Measurements from ENCODE around the gene MPRIP. TPM values are rescaled to one million over a fixed set of nuclear protein-coding genes. Genes with fewer than 3 reads are reported as not detected.

The MPRIP gene
- total RNA-seq, 1 experiment from 2014 or later, result 199 TPM

DNA sequence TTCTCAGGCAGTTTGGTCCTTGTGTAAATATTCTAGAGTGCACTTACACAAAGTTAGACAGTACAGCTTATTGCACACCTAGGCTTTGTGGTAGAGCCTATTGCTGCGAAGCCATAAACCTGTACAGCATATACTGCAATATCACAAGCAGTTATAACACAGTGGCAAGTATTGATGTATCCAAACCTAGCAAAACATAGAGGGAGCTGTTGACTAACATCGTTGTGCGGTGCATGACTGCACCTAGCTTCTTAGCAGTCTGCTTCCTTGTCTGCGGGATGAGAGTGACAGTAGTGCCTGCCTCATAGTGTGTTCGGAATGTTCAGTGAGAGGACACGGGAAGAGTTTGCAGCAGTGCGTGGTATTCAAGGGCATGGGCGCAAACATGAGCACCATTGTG lies 78.9 kb downstream of the MPRIP start:
- H3K36me3 ChIP-seq, result peaks cover 54% of the 10 kb centered on the region
- H3K9me3 ChIP-seq (replicated peaks), result no peaks in the 10 kb centered on the region
- peaks cover 11% of the 10 kb centered on the region for H3K4me1 ChIP-seq (replicated peaks)
- H3K27ac ChIP-seq, result no peak overlapping the region
- H3K4me3 ChIP-seq, result no peak overlapping the region
- no peaks in the 10 kb centered on the region for H3K27me3 ChIP-seq (replicated peaks)
- no peak for DNase-seq (ENCODE audit: low read depth in 1 of 2, low spot score in 2 of 2)

DNA sequence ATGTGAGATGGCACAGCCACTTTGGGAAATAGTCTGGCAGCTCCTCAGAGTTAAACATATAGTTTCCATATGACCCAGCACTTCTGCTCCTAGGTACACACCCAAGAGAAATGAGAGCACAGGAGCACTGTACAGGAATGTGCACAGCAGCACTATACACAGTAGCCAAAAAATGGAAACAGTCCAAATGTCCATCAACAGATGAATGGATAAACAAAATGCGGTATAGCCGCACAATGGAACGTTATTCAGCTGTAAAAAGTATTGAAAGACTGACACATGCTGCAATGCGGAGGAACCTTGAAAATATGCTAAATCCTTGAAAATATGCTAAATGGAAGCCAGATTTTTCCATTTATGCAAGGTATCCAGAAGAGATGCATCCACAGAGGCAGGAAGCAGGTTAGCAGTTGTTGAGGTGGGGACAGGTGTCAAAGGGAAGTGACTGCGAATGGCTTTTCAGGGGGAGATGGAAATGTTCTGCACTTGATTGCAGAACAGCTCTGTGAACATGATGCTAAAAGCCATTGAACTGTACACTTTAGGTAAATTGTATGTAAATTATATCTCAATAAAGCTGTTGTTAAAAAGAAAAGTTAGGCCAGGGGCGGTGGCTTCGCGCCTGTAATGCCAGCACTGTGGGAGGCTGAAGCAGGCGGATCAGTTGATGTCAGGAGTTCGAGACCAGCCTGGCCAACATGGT lies 80.7 kb downstream of the MPRIP start:
- no peak overlapping the region for H3K4me3 ChIP-seq
- peaks cover 60% of the 10 kb centered on the region for H3K36me3 ChIP-seq
- no peaks in the 10 kb centered on the region for H3K9me3 ChIP-seq (replicated peaks)
- H3K27me3 ChIP-seq (replicated peaks), result no peaks in the 10 kb centered on the region
- DNase-seq (ENCODE audit: low read depth in 1 of 2, low spot score in 2 of 2), result no peak
- peaks cover 11% of the 10 kb centered on the region for H3K4me1 ChIP-seq (replicated peaks)
- no peak overlapping the region for H3K27ac ChIP-seq

DNA sequence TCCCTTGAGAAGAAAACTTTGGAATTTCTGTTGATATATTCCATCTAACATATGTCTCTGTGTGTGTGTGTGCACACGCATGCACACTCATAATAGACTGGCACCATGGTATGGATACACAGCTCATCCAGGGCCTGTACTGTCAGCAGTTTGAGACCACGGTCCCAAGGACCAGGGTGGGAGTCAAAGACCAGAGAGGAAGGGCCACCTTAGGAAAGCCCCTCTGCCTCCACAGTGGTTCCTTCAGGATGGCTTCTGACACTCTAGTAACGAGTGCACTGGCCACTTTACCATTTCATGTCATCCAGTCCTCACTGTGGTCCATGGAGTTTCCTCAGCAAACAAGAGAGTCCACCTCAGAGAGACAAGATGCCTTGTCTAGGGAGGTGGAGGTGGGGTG lies 82.1 kb downstream of the MPRIP start:
- no peak overlapping the region for H3K4me3 ChIP-seq

GRCh38 chr17:17125136-17126084 lies 83.2 kb downstream of the MPRIP start:
- Histone ChIP-seq H3K4me1 (replicated peaks) (no peaks in the 10 kb centered on the region), H3K27ac (no peak overlapping the region)
- no peak for DNase-seq (ENCODE audit: low read depth in 1 of 2, low spot score in 2 of 2)

More for the DNA sequence above, 82.1 kb downstream of the MPRIP start:
- Histone ChIP-seq H3K27ac (no peak overlapping the region), H3K36me3 (peaks cover 63% of the 10 kb centered on the region), H3K4me1 (replicated peaks) (peaks cover 5% of the 10 kb centered on the region), H3K9me3 (replicated peaks) (no peaks in the 10 kb centered on the region), H3K27me3 (replicated peaks) (no peaks in the 10 kb centered on the region)
- DNase-seq (ENCODE audit: low read depth in 1 of 2, low spot score in 2 of 2), result no peak

DNA sequence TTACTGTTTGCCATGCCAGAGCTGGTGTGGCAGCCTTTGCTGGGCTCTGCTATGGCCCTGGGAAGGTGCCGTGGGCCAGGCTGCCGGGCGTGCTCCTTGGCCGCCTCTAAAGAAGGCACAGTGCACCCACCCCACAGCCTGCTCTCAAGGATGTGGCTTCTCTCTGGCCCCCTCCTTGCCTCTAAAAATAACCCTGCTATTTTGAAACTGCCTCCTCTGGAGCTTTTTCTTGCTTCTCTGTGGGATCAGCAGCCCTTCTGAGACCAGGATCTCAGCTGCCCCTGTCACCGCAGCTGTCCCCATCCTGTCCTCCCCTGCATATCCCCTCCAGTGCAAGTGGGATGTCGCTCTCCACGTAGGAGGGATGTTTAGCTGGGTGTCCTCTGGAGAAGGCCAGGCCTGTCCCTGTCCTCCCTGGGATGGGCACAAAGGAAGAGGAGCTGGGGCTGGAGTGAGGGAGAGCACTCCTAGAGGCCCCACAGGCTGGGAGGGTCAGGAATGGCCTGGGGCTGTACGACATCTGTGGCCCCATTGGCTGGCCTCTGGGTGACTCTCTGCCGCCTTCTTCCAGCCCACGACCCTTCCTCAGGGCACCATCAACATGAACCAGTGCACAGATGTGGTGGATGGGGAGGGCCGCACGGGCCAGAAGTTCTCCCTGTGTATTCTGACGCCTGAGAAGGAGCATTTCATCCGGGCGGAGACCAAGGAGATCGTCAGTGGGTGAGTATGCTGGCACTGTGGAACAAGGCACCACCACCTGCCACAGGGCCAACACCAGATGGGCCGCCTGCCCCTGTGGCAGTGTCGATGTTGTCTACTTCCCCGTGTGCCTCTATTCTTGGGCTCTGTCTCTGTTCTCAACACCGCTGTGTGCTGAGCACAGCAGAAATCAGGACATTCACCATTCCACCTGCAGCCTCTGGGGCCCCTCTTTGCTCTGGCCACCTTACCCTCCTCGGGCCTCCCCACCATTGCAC lies 84.2 kb downstream of the MPRIP start:
- Histone ChIP-seq H3K9me3 (replicated peaks) (no peaks in the 10 kb centered on the region), H3K4me1 (replicated peaks) (no peaks in the 10 kb centered on the region), H3K4me3 (no peak overlapping the region), H3K27ac (no peak overlapping the region), H3K36me3 (peaks cover 84% of the 10 kb centered on the region), H3K27me3 (replicated peaks) (no peaks in the 10 kb centered on the region)
- no peak for DNase-seq (ENCODE audit: low read depth in 1 of 2, low spot score in 2 of 2)

More at GRCh38 chr17:17125136-17126084, 83.2 kb downstream of the MPRIP start:
- H3K27me3 ChIP-seq (replicated peaks), result no peaks in the 10 kb centered on the region
- H3K4me3 ChIP-seq, result no peak overlapping the region
- no peaks in the 10 kb centered on the region for H3K9me3 ChIP-seq (replicated peaks)
- peaks cover 74% of the 10 kb centered on the region for H3K36me3 ChIP-seq

DNA sequence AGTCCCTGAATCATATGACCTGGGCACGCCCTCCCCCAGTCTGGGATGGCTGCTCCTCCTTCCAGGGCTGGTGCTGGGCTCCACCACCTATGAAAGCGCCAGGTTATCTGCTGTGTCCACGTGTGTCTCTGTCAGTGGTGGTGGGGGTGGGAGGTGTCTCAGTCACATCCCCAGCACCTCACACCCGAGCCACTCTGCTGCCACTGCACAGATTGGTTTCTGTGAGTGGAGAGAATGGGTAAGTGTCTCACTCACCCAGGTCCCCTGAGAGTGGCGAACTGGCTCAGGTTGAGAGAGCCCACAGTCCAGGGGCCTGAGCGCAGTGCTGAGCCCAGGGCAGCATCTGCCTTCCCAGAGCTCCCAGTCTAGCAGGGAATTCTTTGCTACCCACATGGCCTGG lies 84.9 kb downstream of the MPRIP start:
- H3K36me3 ChIP-seq, result peaks cover 90% of the 10 kb centered on the region
- no peaks in the 10 kb centered on the region for H3K9me3 ChIP-seq (replicated peaks)
- H3K27me3 ChIP-seq (replicated peaks), result no peaks in the 10 kb centered on the region
- H3K4me3 ChIP-seq, result no peak overlapping the region
- H3K4me1 ChIP-seq (replicated peaks), result no peaks in the 10 kb centered on the region
- no peak overlapping the region for H3K27ac ChIP-seq
- DNase-seq (ENCODE audit: low read depth in 1 of 2, low spot score in 2 of 2), result no peak

DNA sequence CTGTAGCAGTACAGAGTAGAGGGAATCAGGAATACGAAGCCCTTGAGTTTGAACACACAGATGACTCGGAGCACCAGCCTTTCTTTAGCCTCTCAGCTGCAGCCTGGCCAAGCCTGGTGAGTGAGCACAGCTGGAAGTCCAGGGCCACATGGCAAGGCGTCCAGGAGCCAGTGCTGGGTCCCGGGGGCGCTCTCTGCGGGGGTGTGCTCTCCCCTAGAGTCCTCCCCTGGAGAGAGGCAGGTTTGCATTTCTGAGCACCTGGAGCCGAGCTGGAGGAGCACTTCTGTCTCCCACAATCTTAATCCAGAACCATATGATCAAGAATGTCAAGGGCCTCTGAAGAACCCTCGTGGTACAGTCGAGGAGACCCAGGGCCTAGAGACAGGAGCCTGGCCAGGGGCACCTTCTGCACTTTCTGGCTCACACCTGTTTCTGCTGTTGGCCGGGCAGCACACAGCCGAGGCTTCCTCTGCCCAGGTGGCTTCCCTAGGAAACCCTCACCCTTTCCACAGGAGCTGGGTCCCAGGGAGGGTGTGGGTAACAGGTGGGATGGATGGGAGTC lies 85.6 kb downstream of the MPRIP start:
- no peaks in the 10 kb centered on the region for H3K4me1 ChIP-seq (replicated peaks)
- peaks cover 90% of the 10 kb centered on the region for H3K36me3 ChIP-seq
- H3K4me3 ChIP-seq, result no peak overlapping the region
- no peak overlapping the region for H3K27ac ChIP-seq
- no peak for DNase-seq (ENCODE audit: low read depth in 1 of 2, low spot score in 2 of 2)
- H3K9me3 ChIP-seq (replicated peaks), result no peaks in the 10 kb centered on the region
- H3K27me3 ChIP-seq (replicated peaks), result no peaks in the 10 kb centered on the region

DNA sequence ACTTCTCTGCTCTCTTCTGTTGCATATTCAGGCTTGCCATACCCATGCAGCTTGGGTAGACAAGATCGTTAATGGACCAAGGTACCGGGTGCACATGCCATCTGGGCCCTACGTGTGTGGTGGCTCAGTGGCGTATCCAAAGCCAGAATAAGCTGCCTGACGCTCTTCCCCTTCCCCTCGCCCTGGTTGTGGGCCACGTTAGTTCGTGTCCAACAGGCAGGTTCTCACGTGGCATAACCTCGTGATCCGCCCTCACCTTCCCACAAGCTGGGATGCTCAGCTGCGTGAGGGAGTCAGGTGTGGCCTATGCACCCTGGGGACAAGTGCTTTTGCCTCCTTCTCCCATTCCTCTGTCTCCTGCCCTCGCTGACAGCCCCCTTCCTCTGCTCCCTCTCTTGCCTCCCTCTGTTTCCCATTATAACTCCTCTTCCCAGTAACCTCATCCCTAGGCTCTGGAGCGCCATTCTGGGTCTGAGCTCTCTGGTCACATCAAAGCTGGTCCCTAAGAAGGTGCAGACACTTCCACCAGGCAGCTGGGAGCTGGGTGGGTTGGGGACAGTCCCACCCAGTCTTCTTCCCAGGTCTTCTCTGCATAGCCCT lies 86.3 kb downstream of the MPRIP start:
- Histone ChIP-seq H3K4me1 (replicated peaks) (no peaks in the 10 kb centered on the region), H3K27me3 (replicated peaks) (no peaks in the 10 kb centered on the region), H3K36me3 (peaks cover 95% of the 10 kb centered on the region), H3K27ac (no peak overlapping the region), H3K9me3 (replicated peaks) (no peaks in the 10 kb centered on the region), H3K4me3 (no peak overlapping the region)
- DNase-seq (ENCODE audit: low read depth in 1 of 2, low spot score in 2 of 2), result no peak

DNA sequence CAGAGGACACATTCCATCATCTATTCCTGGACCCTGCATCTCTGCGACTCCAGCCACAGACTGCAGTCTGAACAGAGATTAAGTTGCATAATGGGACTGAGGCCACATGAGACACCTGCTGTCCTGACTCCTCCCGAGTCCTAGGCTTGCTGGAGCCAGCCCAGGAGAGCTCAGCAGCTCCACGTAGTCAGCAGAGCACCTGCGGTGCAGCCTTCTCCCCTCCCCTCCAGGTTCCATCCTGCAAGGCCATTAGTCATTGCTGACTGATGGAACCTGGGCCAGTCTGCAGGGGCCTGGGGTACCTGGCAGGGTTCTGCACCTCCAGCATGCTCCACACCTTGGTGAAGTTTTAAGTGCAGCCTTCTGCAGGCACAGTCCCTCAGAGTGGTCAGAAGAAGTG lies 87.2 kb downstream of the MPRIP start:
- no peak for DNase-seq (ENCODE audit: low read depth in 1 of 2, low spot score in 2 of 2)
- Histone ChIP-seq H3K36me3 (peaks cover 95% of the 10 kb centered on the region), H3K4me1 (replicated peaks) (no peaks in the 10 kb centered on the region), H3K4me3 (no peak overlapping the region), H3K27ac (no peak overlapping the region), H3K27me3 (replicated peaks) (no peaks in the 10 kb centered on the region), H3K9me3 (replicated peaks) (no peaks in the 10 kb centered on the region)

DNA sequence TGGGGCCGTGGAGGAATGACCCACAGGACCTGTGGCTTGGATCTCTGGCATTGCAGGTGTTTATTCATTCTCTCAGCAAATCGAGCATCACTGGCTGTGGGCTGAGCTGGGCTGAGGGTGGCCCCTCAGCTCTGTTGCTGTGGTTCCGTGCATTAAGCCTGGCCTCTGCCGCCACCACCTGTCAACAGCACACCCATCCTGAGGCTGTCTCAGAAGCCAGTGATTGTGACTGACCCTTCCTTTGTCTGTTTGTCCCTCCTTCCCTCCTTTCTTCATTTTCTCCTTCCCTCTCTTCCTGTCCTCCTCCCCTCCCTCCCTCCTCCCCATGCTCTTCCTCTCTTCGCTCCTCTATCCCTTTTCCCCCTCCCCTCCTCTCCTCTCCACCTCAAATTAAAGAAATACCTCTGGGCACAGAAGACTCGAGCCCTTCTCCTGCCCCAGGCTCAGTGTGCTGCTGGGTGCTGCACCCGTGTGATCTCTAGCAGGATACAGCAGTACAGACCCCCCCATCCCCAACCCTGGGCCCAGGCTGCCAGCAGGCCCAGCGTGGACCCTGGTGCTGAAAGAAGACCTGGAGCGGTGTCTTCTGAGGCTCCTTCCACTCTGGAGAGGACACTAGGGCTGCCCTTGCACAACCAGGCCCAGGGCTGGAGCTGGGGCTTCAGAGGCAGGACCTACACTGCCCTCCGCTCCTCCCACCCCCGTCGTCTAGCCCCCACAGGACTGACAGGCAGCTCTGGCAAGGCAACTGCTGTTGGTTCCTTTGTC lies 88.0 kb downstream of the MPRIP start:
- Histone ChIP-seq H3K4me1 (replicated peaks) (no peaks in the 10 kb centered on the region), H3K27ac (no peak overlapping the region), H3K9me3 (replicated peaks) (no peaks in the 10 kb centered on the region), H3K27me3 (replicated peaks) (no peaks in the 10 kb centered on the region), H3K36me3 (peaks cover 98% of the 10 kb centered on the region), H3K4me3 (no peak overlapping the region)
- no peak for DNase-seq (ENCODE audit: low read depth in 1 of 2, low spot score in 2 of 2)

GRCh38 chr17:17131839-17132238 lies 89.6 kb downstream of the MPRIP start:
- H3K36me3 ChIP-seq, result peaks cover 100% of the 10 kb centered on the region
- no peak overlapping the region for H3K27ac ChIP-seq
- no peaks in the 10 kb centered on the region for H3K9me3 ChIP-seq (replicated peaks)
- no peaks in the 10 kb centered on the region for H3K4me1 ChIP-seq (replicated peaks)
- no peak for DNase-seq (ENCODE audit: low read depth in 1 of 2, low spot score in 2 of 2)
- no peaks in the 10 kb centered on the region for H3K27me3 ChIP-seq (replicated peaks)
- H3K4me3 ChIP-seq, result no peak overlapping the region

DNA sequence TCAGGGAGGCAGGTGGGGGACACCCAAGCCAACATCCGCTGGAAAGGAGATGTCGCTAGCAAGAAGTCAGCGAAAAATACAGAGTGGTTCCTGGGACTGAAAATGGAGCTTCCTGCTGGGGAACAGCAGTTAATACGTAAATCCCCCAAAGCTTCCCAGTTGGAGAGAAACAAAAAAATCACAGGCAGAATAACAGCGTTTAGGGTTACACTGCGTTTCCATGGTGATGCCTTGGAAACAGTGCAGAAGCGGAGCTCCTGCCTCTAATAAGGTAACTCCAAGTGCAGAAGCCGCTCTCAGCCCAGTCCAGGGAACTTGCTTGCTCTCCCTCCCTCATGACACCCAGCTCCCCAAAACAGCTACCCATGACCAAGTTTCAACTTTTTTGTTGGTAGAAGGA lies 90.5 kb downstream of the MPRIP start:
- H3K27me3 ChIP-seq (replicated peaks), result no peaks in the 10 kb centered on the region
- H3K9me3 ChIP-seq (replicated peaks), result no peaks in the 10 kb centered on the region
- no peak for DNase-seq (ENCODE audit: low read depth in 1 of 2, low spot score in 2 of 2)
- no peaks in the 10 kb centered on the region for H3K4me1 ChIP-seq (replicated peaks)
- H3K36me3 ChIP-seq, result peaks cover 98% of the 10 kb centered on the region
- no peak overlapping the region for H3K27ac ChIP-seq
- no peak overlapping the region for H3K4me3 ChIP-seq

Measured in SJSA1 (cell line).